H9 (cell line): ENCODE data around the gene AMPH. TPM values are rescaled to one million over a fixed set of nuclear protein-coding genes. Genes with fewer than 3 reads are reported as not detected.

Experiments
- DNase-seq: peaks from one replicate; pipeline ENCODE4 v3.0.0-alpha.2; 2017
- H2AFZ ChIP-seq: one replicate; pipeline ENCODE4 v1.6.1; 2013; ENCODE audit warnings: mild to moderate bottlenecking, low read length, control low read depth, moderate library complexity
- H2AK5ac ChIP-seq: 2 replicates; pipeline ENCODE4 v1.6.1; 2013; ENCODE audit warnings: low read length, control low read depth, mixed read lengths; ENCODE audit not compliant: insufficient read length
- H2BK120ac ChIP-seq: one replicate; pipeline ENCODE4 v1.6.1; 2013; ENCODE audit warnings: low read depth, mild to moderate bottlenecking, low read length, control low read depth, inconsistent platforms; ENCODE audit not compliant: poor library complexity, severe bottlenecking
- H2BK12ac ChIP-seq: 2 replicates; pipeline ENCODE4 v1.6.1; 2013; ENCODE audit warnings: low read length, control low read depth, mixed read lengths, low read depth; ENCODE audit not compliant: insufficient read length
- H2BK15ac ChIP-seq: 2 replicates; pipeline ENCODE4 v1.6.1; 2013; ENCODE audit warnings: low read depth, low read length, control low read depth
- H2BK20ac ChIP-seq: one replicate; pipeline ENCODE4 v1.6.1; 2013; ENCODE audit warnings: low read depth, mild to moderate bottlenecking, low read length, control low read depth, inconsistent platforms; ENCODE audit not compliant: poor library complexity, severe bottlenecking
- H2BK5ac ChIP-seq: 2 replicates; pipeline ENCODE4 v1.6.1; 2013; ENCODE audit warnings: low read length, control low read depth, mixed read lengths; ENCODE audit not compliant: insufficient read length
- H3K14ac ChIP-seq: 2 replicates; pipeline ENCODE4 v1.6.1; 2013; ENCODE audit warnings: low read length, control low read depth; ENCODE audit not compliant: insufficient read depth
- H3K18ac ChIP-seq: 2 replicates; pipeline ENCODE4 v1.6.1; 2013; ENCODE audit warnings: low read depth, mild to moderate bottlenecking, mixed read lengths, low read length, control low read depth; ENCODE audit not compliant: insufficient read length
- H3K23ac ChIP-seq: 2 replicates; pipeline ENCODE4 v1.6.1; 2013; ENCODE audit warnings: low read length, control low read depth, mixed read lengths, low read depth; ENCODE audit not compliant: insufficient read length
- H3K23me2 ChIP-seq: 2 replicates; pipeline ENCODE4 v1.6.1; 2013; ENCODE audit warnings: low read depth, mild to moderate bottlenecking, mixed read lengths, low read length, control low read depth; ENCODE audit not compliant: insufficient read length, poor library complexity, severe bottlenecking
- H3K27ac ChIP-seq: 2 replicates; pipeline ENCODE4 v1.5.1; 2013; ENCODE audit warnings: low read length, control low read depth, mixed read lengths, low read depth; ENCODE audit not compliant: insufficient read length
- H3K27me3 ChIP-seq: 2 replicates; pipeline ENCODE4 v1.6.1; 2013; ENCODE audit warnings: low read length, control low read depth, inconsistent platforms; ENCODE audit not compliant: insufficient read depth
- H3K4ac ChIP-seq: 2 replicates; pipeline ENCODE4 v1.6.1; 2013; ENCODE audit warnings: low read depth, mild to moderate bottlenecking, control low read depth, inconsistent platforms, low read length, moderate library complexity
- H3K4me1 ChIP-seq: 2 replicates; pipeline ENCODE4 v1.6.1; 2013; ENCODE audit warnings: low read length, control low read depth, inconsistent platforms; ENCODE audit not compliant: insufficient read depth
- H3K4me2 ChIP-seq: 2 replicates; pipeline ENCODE4 v1.6.1; 2013; ENCODE audit warnings: low read length, control low read depth, mixed read lengths; ENCODE audit not compliant: insufficient read length, insufficient read depth
- H3K56ac ChIP-seq: 2 replicates; pipeline ENCODE4 v1.6.1; 2013; ENCODE audit warnings: low read depth, mild to moderate bottlenecking, mixed read lengths, low read length, control low read depth; ENCODE audit not compliant: insufficient read length
- H3K79me1 ChIP-seq: 2 replicates; pipeline ENCODE4 v1.6.1; 2013; ENCODE audit warnings: low read depth, mild to moderate bottlenecking, moderate library complexity, low read length, control low read depth, inconsistent platforms; ENCODE audit not compliant: insufficient read depth, poor library complexity, severe bottlenecking
- H3K79me2 ChIP-seq: 2 replicates; pipeline ENCODE4 v1.6.1; 2013; ENCODE audit warnings: low read length, control low read depth, inconsistent platforms; ENCODE audit not compliant: insufficient read depth
- H3K9ac ChIP-seq: 2 replicates; pipeline ENCODE4 v1.6.1; 2013; ENCODE audit warnings: low read length, control low read depth, mixed read lengths; ENCODE audit not compliant: insufficient read length; ENCODE audit errors: extremely low read depth
- H3K9me3 ChIP-seq: one replicate; pipeline ENCODE4 v1.6.1; 2013; ENCODE audit warnings: low read depth, low read length, inconsistent platforms; ENCODE audit not compliant: control insufficient read depth
- H3T11ph ChIP-seq: one replicate; pipeline ENCODE4 v1.6.1; 2013; ENCODE audit warnings: mild to moderate bottlenecking, low read length, control low read depth, inconsistent platforms
- H4K20me1 ChIP-seq: one replicate; pipeline ENCODE4 v1.6.1; 2013; ENCODE audit not compliant: control insufficient read depth, insufficient read length, insufficient read depth
- H4K5ac ChIP-seq: 2 replicates; pipeline ENCODE4 v1.6.1; 2013; ENCODE audit warnings: low read depth, mild to moderate bottlenecking, mixed read lengths, low read length, control low read depth; ENCODE audit not compliant: insufficient read length
- H4K8ac ChIP-seq: replicated peaks from 2 replicates; pipeline ENCODE4 v1.6.1; 2013; ENCODE audit warnings: low read length, control low read depth, mixed read lengths, low read depth; ENCODE audit not compliant: insufficient read length
- H4K91ac ChIP-seq: 2 replicates; pipeline ENCODE4 v1.6.1; 2013; ENCODE audit warnings: low read depth, mild to moderate bottlenecking, moderate library complexity, mixed read lengths, low read length, control low read depth; ENCODE audit not compliant: insufficient read length
- H3K27ac Mint-ChIP-seq, 3 experiments: 2 replicates in 2 of 3; 3 replicates in 1 of 3; pipeline ENCODE4 v1.8.0; 2020 to 2021; ENCODE audit warnings: mixed read lengths in 3 of 3, mild to moderate bottlenecking in 1 of 3, moderate library complexity in 1 of 3
- H3K27me3 Mint-ChIP-seq: 2 replicates; pipeline ENCODE4 v1.8.0; 2021; ENCODE audit warnings: low read depth, mild to moderate bottlenecking, moderate library complexity, mixed read lengths
- H3K36me3 Mint-ChIP-seq, 3 experiments: 2 replicates in 2 of 3; 3 replicates in 1 of 3; pipeline ENCODE4 v1.8.0; 2020 to 2021; ENCODE audit warnings: low read depth in 3 of 3, mixed read lengths in 3 of 3; ENCODE audit not compliant: insufficient read depth in 1 of 3
- H3K4me1 Mint-ChIP-seq, 2 experiments: 2 replicates each; pipeline ENCODE4 v1.8.0; 2020; ENCODE audit warnings: mixed read lengths in 2 of 2
- H3K4me3 Mint-ChIP-seq, 2 experiments: 2 replicates in 1 of 2; 3 replicates in 1 of 2; pipeline ENCODE4 v1.8.0; 2020 to 2021; ENCODE audit warnings: mild to moderate bottlenecking in 2 of 2, mixed read lengths in 2 of 2, moderate library complexity in 1 of 2
- H3K9me3 Mint-ChIP-seq, 2 experiments: 2 replicates in 1 of 2; 3 replicates in 1 of 2; pipeline ENCODE4 v1.8.0; 2020; ENCODE audit warnings: mild to moderate bottlenecking in 2 of 2, mixed read lengths in 2 of 2, moderate library complexity in 1 of 2
- WGBS: extraction: QIAGEN DNeasy Blood & Tissue Kit; methylation state at CpG from one replicate; pipeline ENCODE4 v1.1.7; 2013; ENCODE audit warnings: missing lambda C conversion rate, low lambda C conversion rate, mixed read lengths; ENCODE audit not compliant: insufficient read length; ENCODE audit errors: extremely low coverage; 5-methylcytosine and 5-hydroxymethylcytosine counted together
- total RNA-seq: library from RNA; stranded (reverse); gene quantifications from 2 replicates; pipeline ENCODE4 v1.2.1, GENCODE V29; 2021
- TF ChIP-seq, protein P1 (sequence below): fragments of 200-600 bp; sonication (generic); conservative IDR thresholded peaks from 3 replicates; pipeline ENCODE4 v1.8.0; 2021; ENCODE audit warnings: antibody characterized with exemption, mild to moderate bottlenecking

Gene AMPH
- total RNA-seq, 1 experiment from 2014 or later, result 4.8 TPM

DNA sequence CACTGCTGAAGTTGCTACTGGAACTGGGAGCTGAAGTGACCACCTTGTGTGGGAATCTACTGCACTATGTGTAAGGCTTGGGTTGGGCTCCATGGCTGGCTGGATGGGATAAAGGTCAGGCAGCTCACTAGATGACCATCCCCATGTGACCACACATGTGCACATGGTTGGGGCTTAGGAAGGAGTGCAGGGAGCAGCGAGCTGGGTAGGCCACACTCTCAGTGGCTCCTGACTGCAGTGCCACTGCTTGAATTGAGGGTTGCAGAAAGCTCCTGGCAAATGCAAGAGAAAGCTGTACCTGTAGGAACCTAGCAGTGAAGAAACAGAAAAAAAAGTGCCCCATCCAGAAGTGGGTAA is 47.5 kb upstream of the AMPH start:
- Histone ChIP-seq H3K79me1 (no peaks in the 10 kb centered on the region), H3K23ac (no peak overlapping the region), H2BK20ac (no peak overlapping the region), H3K9me3 (no peaks in the 10 kb centered on the region), H3T11ph (no peak overlapping the region), H3K4me1 (no peaks in the 10 kb centered on the region; the same call in 1 of the 2 replicates), H2AK5ac (no peak overlapping the region), H3K27ac (no peak overlapping the region), H3K79me2 (no peaks in the 10 kb centered on the region), H3K27me3 (no peaks in the 10 kb centered on the region), H3K9ac (no peak overlapping the region), H3K18ac (peak overlapping the region; percentile 26), H3K14ac (peak overlapping the region; percentile 6; the same call in 1 of the 2 replicates), H4K5ac (no peak overlapping the region), H2BK15ac (no peak overlapping the region), H2BK120ac (no peak overlapping the region), H4K91ac (no peak overlapping the region), H4K20me1 (no peaks in the 10 kb centered on the region), H3K23me2 (no peaks in the 10 kb centered on the region), H3K4ac (no peak overlapping the region), H4K8ac (no peak overlapping the region), H2BK12ac (no peak overlapping the region), H2BK5ac (no peak overlapping the region), H3K56ac (no peak overlapping the region), H2AFZ (no peak overlapping the region), H3K4me2 (no peak overlapping the region)
- Mint-ChIP-seq H3K27ac (no peak overlapping the region), H3K4me3 (no peak overlapping the region), H3K36me3 (no peaks in the 10 kb centered on the region), H3K9me3 (no peaks in the 10 kb centered on the region; a peak in 1 of 5 replicates), H3K27me3 (no peaks in the 10 kb centered on the region; the same call in 1 of the 2 replicates), H3K4me1 (peaks cover 13% of the 10 kb centered on the region in 2 experiments)
- no peak for DNase-seq
- TF ChIP-seq, protein P1, sequence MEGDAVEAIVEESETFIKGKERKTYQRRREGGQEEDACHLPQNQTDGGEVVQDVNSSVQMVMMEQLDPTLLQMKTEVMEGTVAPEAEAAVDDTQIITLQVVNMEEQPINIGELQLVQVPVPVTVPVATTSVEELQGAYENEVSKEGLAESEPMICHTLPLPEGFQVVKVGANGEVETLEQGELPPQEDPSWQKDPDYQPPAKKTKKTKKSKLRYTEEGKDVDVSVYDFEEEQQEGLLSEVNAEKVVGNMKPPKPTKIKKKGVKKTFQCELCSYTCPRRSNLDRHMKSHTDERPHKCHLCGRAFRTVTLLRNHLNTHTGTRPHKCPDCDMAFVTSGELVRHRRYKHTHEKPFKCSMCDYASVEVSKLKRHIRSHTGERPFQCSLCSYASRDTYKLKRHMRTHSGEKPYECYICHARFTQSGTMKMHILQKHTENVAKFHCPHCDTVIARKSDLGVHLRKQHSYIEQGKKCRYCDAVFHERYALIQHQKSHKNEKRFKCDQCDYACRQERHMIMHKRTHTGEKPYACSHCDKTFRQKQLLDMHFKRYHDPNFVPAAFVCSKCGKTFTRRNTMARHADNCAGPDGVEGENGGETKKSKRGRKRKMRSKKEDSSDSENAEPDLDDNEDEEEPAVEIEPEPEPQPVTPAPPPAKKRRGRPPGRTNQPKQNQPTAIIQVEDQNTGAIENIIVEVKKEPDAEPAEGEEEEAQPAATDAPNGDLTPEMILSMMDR, result no peak
- WGBS, result no CpG with 5 or more reads among the region's 1 CpG
